GM12878 (cell line): ENCODE data around the gene TCF7L2. TPM values are rescaled to one million over a fixed set of nuclear protein-coding genes. Genes with fewer than 3 reads are reported as not detected.

Experiments used
- ATAC-seq: fragments of 200-7000 bp; cut with Tn5 transposase; 3 replicates; pipeline ENCODE4 v1.9.1; 2020; ENCODE audit warnings: mild to moderate bottlenecking, moderate library complexity
- BruUV-seq: library from RNA; stranded (reverse); fragments of 400-500 nt; replicated peaks from 2 replicates; lab custom pipeline; 2021; lab: Mats Ljungman, UMichigan
- CTCF ChIA-PET: fragments of 300-600 bp; sonication (Branson Sonifier 250); formaldehyde crosslinking; extraction: SDS; loops from one replicate; lab custom pipeline; 2021; ENCODE audit warnings: inconsistent platforms; lab: Yijun Ruan, JAX
- POLR2A ChIA-PET: fragments of 350-600 bp; formaldehyde crosslinking; extraction: SDS; loops from one replicate; lab custom pipeline; 2021; ENCODE audit warnings: inconsistent platforms; lab: Charles Lee
- RAD21 ChIA-PET: fragments of 300-600 bp; sonication (Branson Sonifier 250); formaldehyde crosslinking; loops from one replicate; lab custom pipeline; 2023; ENCODE audit warnings: antibody characterized with exemption; ENCODE audit not compliant: unreplicated experiment; lab: Charles Lee
- SMC1A ChIA-PET: fragments of 300-600 bp; sonication (Branson Sonifier 250); formaldehyde crosslinking; loops from one replicate; lab custom pipeline; 2023; ENCODE audit not compliant: unreplicated experiment, uncharacterized antibody; lab: Charles Lee
- DNase-seq: peaks from one replicate; pipeline ENCODE4 v3.0.0-alpha.2; 2011; ENCODE audit warnings: low read depth, low spot score
- FAIRE-seq: peaks from 3 replicates; lab custom pipeline; 2011; peaks lifted over from hg19 to GRCh38; lab: Jason Lieb, UNC
- H2AFZ ChIP-seq: 2 replicates; pipeline ENCODE4 v1.6.0; 2011; ENCODE audit warnings: low read depth, low read length, control low read depth; ENCODE audit not compliant: control insufficient read depth
- H3K27ac ChIP-seq: 2 replicates; pipeline ENCODE4 v1.5.1; 2011; ENCODE audit warnings: control low read depth; ENCODE audit not compliant: control insufficient read depth, insufficient read depth
- H3K27me3 ChIP-seq, 2 experiments: replicated peaks in 1 of 2; 2 replicates each; pipeline versions ENCODE4 v1.6.0 to v1.6.1; 2011; ENCODE audit warnings: low read length in 1 of 2; ENCODE audit not compliant: control insufficient read depth in 2 of 2, insufficient read depth in 2 of 2
- H3K36me3 ChIP-seq, 2 experiments: 2 replicates each; pipeline ENCODE4 v1.5.1; 2011; ENCODE audit warnings: low read length in 1 of 2; ENCODE audit not compliant: control insufficient read depth in 2 of 2, insufficient read depth in 2 of 2
- H3K4me1 ChIP-seq: 2 replicates; pipeline ENCODE4 v1.6.1; 2011; ENCODE audit warnings: mild to moderate bottlenecking, low read length, moderate library complexity, mixed read lengths; ENCODE audit not compliant: control insufficient read depth, insufficient read depth
- H3K4me2 ChIP-seq: 2 replicates; pipeline ENCODE4 v1.6.0; 2011; ENCODE audit warnings: control low read depth; ENCODE audit not compliant: control insufficient read depth, insufficient read depth
- H3K4me3 ChIP-seq: fragments of 200-600 bp; sonication (generic); 2 replicates; pipeline ENCODE4 v1.5.1; 2016
- H3K79me2 ChIP-seq: 2 replicates; pipeline ENCODE4 v1.6.0; 2011; ENCODE audit warnings: low read length; ENCODE audit not compliant: control insufficient read depth, insufficient read depth
- H3K9ac ChIP-seq: 2 replicates; pipeline ENCODE4 v1.8.0; 2011; ENCODE audit warnings: low read length, control low read depth, mixed read lengths; ENCODE audit not compliant: control insufficient read depth, insufficient read depth
- H3K9me3 ChIP-seq: replicated peaks from 3 replicates; pipeline ENCODE4 v1.5.1; 2011; ENCODE audit warnings: mild to moderate bottlenecking, low read length; ENCODE audit not compliant: control insufficient read depth, insufficient read depth
- H4K20me1 ChIP-seq: 2 replicates; pipeline ENCODE4 v1.6.0; 2011; ENCODE audit not compliant: control insufficient read depth, insufficient read depth
- BRCA1 ChIP-seq: IDR thresholded peaks from 2 replicates; pipeline ENCODE4 v1.6.1; 2011; ENCODE audit warnings: low read depth, low read length, improper control_type of control experiment
- CBX3 ChIP-seq: fragments of 200-600 bp; sonication (generic); IDR thresholded peaks from 2 replicates; pipeline ENCODE4 v1.6.1; 2016; ENCODE audit warnings: low read depth, borderline replicate concordance
- GATAD2B ChIP-seq: fragments of 450-650 bp; conservative IDR thresholded peaks from 2 replicates; pipeline ENCODE4 v1.6.1; 2017; ENCODE audit warnings: low read depth, mild to moderate bottlenecking, moderate library complexity
- IRF3 ChIP-seq: fragments of 450-650 bp; IDR thresholded peaks from 2 replicates; pipeline ENCODE4 v1.6.1; 2014; ENCODE audit warnings: mild to moderate bottlenecking
- MEF2B ChIP-seq: fragments of 450-650 bp; IDR thresholded peaks from 2 replicates; pipeline ENCODE4 v1.6.1; 2018; ENCODE audit warnings: mild to moderate bottlenecking, moderate library complexity; ENCODE audit not compliant: partially characterized antibody, poor library complexity, severe bottlenecking
- MLLT1 ChIP-seq: fragments of 450-650 bp; IDR thresholded peaks from 2 replicates; pipeline ENCODE4 v1.6.1; 2016; ENCODE audit warnings: mild to moderate bottlenecking
- NR2C2 ChIP-seq: IDR thresholded peaks from 2 replicates; pipeline ENCODE4 v1.6.1; 2011; ENCODE audit warnings: borderline replicate concordance, low read depth; ENCODE audit not compliant: control insufficient read depth, insufficient read length
- PAX8 ChIP-seq: fragments of 450-650 bp; IDR thresholded peaks from 2 replicates; pipeline ENCODE4 v1.6.1; 2017; ENCODE audit warnings: mild to moderate bottlenecking, moderate library complexity
- POLR2A ChIP-seq: IDR thresholded peaks from 2 replicates; pipeline ENCODE4 v1.6.1; 2011; ENCODE audit warnings: low read depth, mild to moderate bottlenecking, low read length
- RAD51 ChIP-seq: fragments of 450-650 bp; IDR thresholded peaks from 2 replicates; pipeline ENCODE4 v1.6.1; 2016; ENCODE audit warnings: moderate library complexity, mild to moderate bottlenecking, inconsistent platforms
- RB1 ChIP-seq: fragments of 450-650 bp; formaldehyde crosslinking; IDR thresholded peaks from 2 replicates; pipeline ENCODE4 v1.6.1; 2017; ENCODE audit warnings: mild to moderate bottlenecking, borderline replicate concordance
- RFX5 ChIP-seq: IDR thresholded peaks from 2 replicates; pipeline ENCODE4 v1.6.1; 2011; ENCODE audit warnings: low read depth, low read length, improper control_type of control experiment
- SIX5 ChIP-seq: IDR thresholded peaks from 2 replicates; pipeline ENCODE4 v1.6.1; 2011; ENCODE audit warnings: mild to moderate bottlenecking, low read depth, low read length, moderate library complexity; ENCODE audit not compliant: severe bottlenecking
- YBX1 ChIP-seq: fragments of 450-650 bp; IDR thresholded peaks from 2 replicates; pipeline ENCODE4 v1.6.1; 2016; ENCODE audit warnings: antibody characterized with exemption
- ZBED1 ChIP-seq: IDR thresholded peaks from 2 replicates; pipeline ENCODE4 v1.6.1; 2016; ENCODE audit warnings: borderline replicate concordance
- ZBTB4 ChIP-seq: fragments of 450-650 bp; formaldehyde crosslinking; IDR thresholded peaks from 2 replicates; pipeline ENCODE4 v1.4.0; 2022; ENCODE audit warnings: mild to moderate bottlenecking, moderate library complexity
- ZNF687 ChIP-seq: fragments of 450-650 bp; IDR thresholded peaks from 2 replicates; pipeline ENCODE4 v1.6.1; 2017; ENCODE audit warnings: mild to moderate bottlenecking, moderate library complexity
- WGBS: methylation state at CpG from one replicate; pipeline ENCODE4 v1.1.6; 2016; ENCODE audit warnings: low lambda C conversion rate; ENCODE audit not compliant: insufficient replicate concordance, insufficient coverage; ENCODE audit errors: missing lambda C conversion rate; 5-methylcytosine and 5-hydroxymethylcytosine counted together
- in situ Hi-C: fragments of 300-500 bp; cut with MboI; formaldehyde crosslinking; loops from 9 replicates; pipeline ENCODE4 v1.14.3; 2018; ENCODE audit warnings: mixed read lengths
- intact Hi-C: fragments of 100-400 bp; cut with micrococcal nuclease; formaldehyde crosslinking; loops from one replicate; pipeline ENCODE4 v1.14.2; 2022; ENCODE audit not compliant: unreplicated experiment
- polyA plus RNA-seq, 11 experiments: library from polyadenylated mRNA; depleted of rRNA in 4 of 11; unstranded in 6 of 11; stranded (reverse) in 5 of 11; fragments of >200 nt; fragmentation: Nextera tagmentation in 4 of 11; fragmentation: Illumina TruSeq in 1 of 11; extraction: Ambion mirVana in 4 of 11; extraction: Trizol in 1 of 11; gene quantifications; 1 replicate in 1 of 11; 2 replicates in 10 of 11; pipeline versions ENCODE4 v1.2.1 to v1.2.3, GENCODE V29; 2011 to 2016; ENCODE audit warnings: inconsistent platforms in 2 of 11, missing spikeins in 2 of 11, low read depth in 1 of 11
- total RNA-seq, 4 experiments: library from RNA; depleted of rRNA in 3 of 4; stranded (reverse); fragments of >200 nt in 3 of 4; fragmentation: Illumina TruSeq in 1 of 4; extraction: Trizol in 1 of 4; gene quantifications; 2 replicates each; pipeline versions ENCODE4 v1.2.1 to v1.2.3, GENCODE V29; 2013 to 2021

The TCF7L2 gene
- total and polyA plus RNA-seq, 10 of the 15 experiments (the other 5 are each of a cell fraction or from before 2014, with no cell fraction given) = 0.02 to 1.1 (median 0.35) TPM; not detected in 4

- FAIRE-seq (no peak), DNase-seq (no peak), ATAC-seq (no peak)
- RAD21 ChIA-PET = no interaction called here
- no peak overlapping the region for H3K4me3 ChIP-seq
- no peak overlapping the region for H3K9ac ChIP-seq
- H3K79me2 ChIP-seq = no peaks in the 10 kb centered on the region
- no TSS peak for BruUV-seq
- SMC1A ChIA-PET = no interaction called here
- H3K27ac ChIP-seq = no peak overlapping the region
- POLR2A ChIA-PET = no interaction called here
- WGBS = 44% methylated on average over 1 of the region's 1 CpG
- no peaks in the 10 kb centered on the region for H3K4me1 ChIP-seq
- no peak overlapping the region for H2AFZ ChIP-seq
- no peaks in the 10 kb centered on the region for H4K20me1 ChIP-seq
- in situ Hi-C loops = no loop called here
- no peaks in the 10 kb centered on the region for H3K27me3 ChIP-seq
- intact Hi-C loops = no loop called here
- CTCF ChIA-PET = no interaction called here
- no peak overlapping the region for H3K4me2 ChIP-seq
- H3K9me3 ChIP-seq = no peaks in the 10 kb centered on the region
- H3K36me3 ChIP-seq = no peaks in the 10 kb centered on the region
- TF ChIP-seq RFX5 (no peak), ZNF687 (no peak), BRCA1 (no peak), YBX1 (no peak), SIX5 (no peak), MEF2B (no peak), IRF3 (no peak), ZBED1 (no peak), RB1 (no peak), PAX8 (no peak), POLR2A (no peak), ZBTB4 (CRISPR knock-in tag) (no peak), GATAD2B (no peak), MLLT1 (no peak), CBX3 (no peak), RAD51 (no peak), NR2C2 (no peak)
Observed at GRCh38 chr10:113031147-113031546, 81.1 kb downstream of the TCF7L2 start.
